Muscle of arm (tissue), 14 donors: ENCODE measurements around the gene RFK. TPM values are rescaled to one million over a fixed set of nuclear protein-coding genes. Genes with fewer than 3 reads are reported as not detected.
"Not testable (repeated sequence)": the region's sequence is repeated elsewhere in the genome, so short reads cannot be mapped to it uniquely, and the experiment has no call there.

Experiments
- DNase-seq: peaks from one replicate; pipeline ENCODE4 v3.0.0-alpha.2; 2013
- long read RNA-seq, 11 donors: transcript quantifications; one replicate each; lab custom pipeline, GENCODE V29; 2026
- polyA plus RNA-seq, 12 donors: library from polyadenylated mRNA; unstranded; fragments of 120-200 nt; gene quantifications; one replicate each; pipeline ENCODE4 v1.2.1, GENCODE V29; 2013; ENCODE audit not compliant: insufficient read length in 12 of 12

The RFK gene
- polyA plus RNA-seq = 10 to 100 TPM in 11 of 12 donors, not detected in 1; 12.5 to 25.4 (median 16.8) TPM
- long read RNA-seq, donor 1, transcript RFK-201 (4 exons, 2,684 nt) = major isoform, 29 of 30 reads
- long read RNA-seq, donor 1, partial matches to known transcripts = 0 of 30 reads
- long read RNA-seq, donor 1, other reads (novel, unspliced or antisense) = 0 of 30 reads
- long read RNA-seq, donor 2, transcript RFK-201 (4 exons, 2,684 nt) = major isoform, 7 of 7 reads
- long read RNA-seq, donor 2, partial matches to known transcripts = 0 of 7 reads
- long read RNA-seq, donor 2, other reads (novel, unspliced or antisense) = 0 of 7 reads
- long read RNA-seq, donor 3, partial matches to known transcripts = 0 of 4 reads
- long read RNA-seq, donor 3, other reads (novel, unspliced or antisense) = 0 of 4 reads
- long read RNA-seq, donor 4, partial matches to known transcripts = 0 of 4 reads
- long read RNA-seq, donor 4, other reads (novel, unspliced or antisense) = 0 of 4 reads
- long read RNA-seq, donor 5 = 0 reads
- long read RNA-seq, donor 6, transcript RFK-201 (4 exons, 2,684 nt) = major isoform, 5 of 5 reads
- long read RNA-seq, donor 6, partial matches to known transcripts = 0 of 5 reads
- long read RNA-seq, donor 6, other reads (novel, unspliced or antisense) = 0 of 5 reads
- long read RNA-seq, donor 7, transcript RFK-201 (4 exons, 2,684 nt) = major isoform, 6 of 6 reads
- long read RNA-seq, donor 7, partial matches to known transcripts = 0 of 6 reads
- long read RNA-seq, donor 7, other reads (novel, unspliced or antisense) = 0 of 6 reads
- long read RNA-seq, donor 8, transcript RFK-201 (4 exons, 2,684 nt) = major isoform, 15 of 16 reads
- long read RNA-seq, donor 8, partial matches to known transcripts = 0 of 16 reads
- long read RNA-seq, donor 8, other reads (novel, unspliced or antisense) = 0 of 16 reads
- long read RNA-seq, donor 9, transcript RFK-201 (4 exons, 2,684 nt) = major isoform, 9 of 9 reads
- long read RNA-seq, donor 9, partial matches to known transcripts = 0 of 9 reads
- long read RNA-seq, donor 9, other reads (novel, unspliced or antisense) = 0 of 9 reads
- long read RNA-seq, donor 10, transcript RFK-201 (4 exons, 2,684 nt) = major isoform, 12 of 13 reads
- long read RNA-seq, donor 10, partial matches to known transcripts = 0 of 13 reads
- long read RNA-seq, donor 10, other reads (novel, unspliced or antisense) = 0 of 13 reads
- long read RNA-seq, donor 11, partial matches to known transcripts = 0 of 4 reads
- long read RNA-seq, donor 11, other reads (novel, unspliced or antisense) = 0 of 4 reads

- peak; percentile 94 for DNase-seq
These were observed at the start of gene RFK for GRCh38 chr9:76394195-76394959. TSS of gene RFK (minus strand) at chr9:76394426. CDS start at chr9:76394171, 255 bp downstream.

DNA sequence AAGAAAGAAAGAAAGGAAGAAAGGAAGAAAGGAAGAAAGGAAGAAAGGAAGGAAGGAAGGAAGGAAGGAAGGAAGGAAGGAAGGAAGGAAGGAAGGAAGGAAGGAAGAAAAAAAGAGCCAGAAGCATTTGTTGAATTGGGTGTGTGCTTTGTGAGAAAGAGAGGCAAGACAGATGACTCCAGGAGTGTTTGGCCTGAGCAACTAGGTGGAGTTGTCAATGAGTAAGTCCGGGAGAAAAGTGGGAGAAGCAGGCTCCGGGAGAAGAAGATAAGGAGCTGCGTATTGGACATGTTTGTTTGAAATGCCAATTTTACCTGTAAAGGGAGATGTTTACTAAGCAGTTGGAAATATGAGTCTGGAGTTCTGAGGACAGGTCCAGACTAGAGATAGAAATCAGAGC, 49.7 kb upstream of the RFK start:
- no peak for DNase-seq

DNA sequence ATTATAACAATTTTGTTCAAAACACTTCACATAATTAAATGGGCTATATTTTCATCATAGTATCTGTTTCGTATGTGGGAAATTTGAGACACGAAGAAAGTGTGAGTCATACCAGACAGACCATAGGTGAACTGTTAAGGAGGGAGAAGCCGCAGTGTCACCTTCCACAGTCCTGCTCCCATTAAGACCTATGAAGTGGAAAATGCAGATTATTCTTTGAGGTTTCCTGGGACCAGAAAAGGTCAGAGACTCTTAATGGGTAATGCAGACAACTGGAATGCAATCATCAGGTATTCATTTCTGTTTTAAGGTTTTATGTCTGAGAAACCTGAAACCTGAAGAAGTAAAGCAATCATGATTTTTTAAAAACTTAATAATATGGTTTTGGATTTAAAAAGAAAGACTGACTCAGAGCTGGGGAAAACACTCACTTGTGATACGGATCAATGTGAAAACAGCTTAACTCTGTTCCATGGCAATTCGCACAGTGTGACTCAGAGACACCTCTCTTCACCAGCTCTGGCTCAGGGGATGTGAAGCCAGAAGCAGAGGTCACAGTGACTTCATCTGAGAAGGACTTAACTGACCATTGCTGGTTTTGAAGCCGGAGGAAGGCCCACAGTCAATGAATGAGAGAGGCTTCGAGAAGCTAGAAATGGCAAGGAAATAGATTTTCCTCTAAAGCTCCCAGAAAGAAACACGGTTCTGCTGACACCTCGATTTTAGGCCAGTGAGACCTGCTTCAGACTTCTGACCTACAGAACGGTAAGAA, 47.5 kb upstream of the RFK start:
- no peak for DNase-seq

GRCh38 chr9:76438841-76439588, 44.8 kb upstream of the RFK start:
- DNase-seq = no peak

DNA sequence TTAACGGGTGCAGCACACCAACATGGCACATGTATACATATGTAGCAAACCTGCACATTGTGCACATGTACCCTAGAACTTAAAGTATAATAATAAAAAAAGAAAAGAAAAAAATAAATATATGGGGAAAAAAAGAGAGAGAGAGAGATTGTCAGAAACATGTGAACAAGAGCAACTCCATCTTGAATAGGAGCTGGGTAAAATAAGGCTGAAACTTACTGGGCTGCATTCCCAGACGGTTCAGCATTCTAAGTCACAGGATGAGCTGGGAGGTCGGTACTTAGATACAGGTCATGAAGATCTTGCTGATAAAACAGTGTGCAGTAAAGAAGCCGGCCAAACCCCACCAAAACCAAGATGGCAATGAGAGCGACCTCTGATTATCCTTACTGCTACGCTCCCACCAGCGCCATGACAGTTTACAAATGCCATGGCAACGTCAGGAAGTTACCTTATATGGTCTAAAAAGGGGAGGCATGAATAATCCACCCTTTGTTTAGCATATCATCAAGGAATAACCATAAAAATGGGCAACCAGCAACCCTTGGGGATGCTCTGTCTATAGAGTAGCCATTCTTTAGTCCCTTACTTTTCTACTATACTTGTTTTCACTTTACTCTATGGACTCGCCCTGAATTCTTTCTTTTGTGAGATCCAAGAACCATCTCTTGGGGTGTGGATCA, 42.9 kb upstream of the RFK start:
- not testable (repeated sequence) for DNase-seq

DNA sequence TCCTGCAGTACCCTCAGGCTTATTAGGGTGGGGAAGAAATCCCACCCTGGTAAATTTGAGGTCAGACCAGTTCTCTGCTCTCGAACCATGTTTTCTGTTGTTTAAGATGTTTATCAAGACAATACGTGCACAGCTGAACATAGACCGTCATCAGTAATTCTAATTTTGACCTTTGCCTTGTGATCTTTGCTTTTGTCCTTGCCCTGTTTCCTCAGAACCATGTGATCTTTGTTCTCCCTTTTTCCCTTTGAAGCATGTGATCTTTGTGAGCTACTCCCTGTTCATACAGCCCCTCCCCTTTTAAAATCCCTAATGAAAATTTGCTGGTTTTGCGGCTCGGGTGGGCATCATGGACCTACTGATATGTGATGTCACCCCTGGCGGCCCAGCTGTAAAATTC, 40.7 kb upstream of the RFK start:
- DNase-seq = not testable (repeated sequence)

DNA sequence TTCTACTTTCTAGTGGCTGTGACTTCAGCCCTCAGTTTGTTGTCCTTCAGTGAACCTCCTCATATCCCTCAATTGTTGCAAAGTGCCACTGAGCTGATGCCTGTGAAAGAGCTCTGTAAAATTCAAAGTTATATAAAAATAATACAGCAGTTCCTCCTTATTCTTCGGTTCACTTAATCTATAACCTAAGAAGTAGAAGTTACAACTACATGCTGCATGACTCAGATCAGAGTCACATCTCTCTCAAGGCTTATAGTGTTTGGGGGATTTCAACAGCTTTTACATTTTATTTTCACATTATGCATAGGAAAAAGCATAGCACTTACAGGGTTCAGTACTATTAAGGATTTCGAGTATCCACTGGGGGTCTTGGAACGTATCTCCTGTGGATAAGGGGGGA, 39.6 kb upstream of the RFK start:
- no peak for DNase-seq

DNA sequence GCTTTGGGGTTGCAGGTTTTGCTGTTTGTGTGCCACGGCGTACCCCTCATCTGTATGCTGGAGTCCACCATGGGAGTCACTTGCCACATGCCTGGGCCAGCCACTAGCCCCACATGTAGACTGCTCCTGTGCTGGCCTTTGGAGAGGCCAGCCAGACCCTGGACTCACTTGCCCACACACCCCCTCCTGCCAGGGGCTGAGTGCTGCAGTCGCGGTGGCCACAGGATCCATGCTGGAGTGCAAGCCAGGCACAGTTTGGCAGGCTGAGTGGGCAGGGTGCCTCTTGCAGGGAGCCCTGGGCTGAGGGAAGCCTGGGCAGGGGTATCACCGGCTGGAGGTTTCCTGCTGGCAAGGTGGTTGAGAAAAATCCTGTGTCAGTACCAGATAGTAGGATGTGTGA, 39.2 kb upstream of the RFK start:
- no peak for DNase-seq

GRCh38 chr9:76431601-76432000, 37.4 kb upstream of the RFK start:
- no peak for DNase-seq

DNA sequence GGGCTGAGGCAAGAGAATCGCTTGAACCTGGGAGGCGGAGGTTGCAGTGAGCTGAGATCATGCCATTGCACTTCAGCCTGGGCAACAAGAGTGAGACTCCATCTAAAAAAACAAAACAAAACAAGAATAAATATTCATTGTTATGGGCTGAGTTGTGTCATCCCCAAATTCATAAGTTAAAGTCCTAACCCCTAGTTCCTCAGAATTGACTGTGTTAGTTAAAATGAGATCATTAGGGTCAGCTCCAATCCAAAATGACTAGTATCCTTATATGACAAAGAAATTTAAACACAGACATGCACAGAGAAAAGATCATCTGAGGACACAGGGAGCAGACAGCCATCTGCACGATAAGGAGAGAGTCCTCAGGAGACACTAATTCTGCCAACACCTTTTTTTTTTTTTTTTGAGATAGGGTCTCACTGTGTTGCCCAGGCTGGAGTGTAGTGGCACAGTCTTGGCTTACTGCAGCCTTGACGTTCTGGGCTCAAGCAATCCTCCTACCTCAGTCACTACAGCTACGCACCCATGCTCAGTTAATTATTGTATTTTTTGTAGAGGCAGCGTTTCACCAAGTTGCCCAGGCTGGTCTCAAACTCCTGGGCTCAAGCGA, 32.7 kb upstream of the RFK start:
- DNase-seq = no peak

GRCh38 chr9:76425677-76426453, 31.6 kb upstream of the RFK start:
- no peak for DNase-seq

DNA sequence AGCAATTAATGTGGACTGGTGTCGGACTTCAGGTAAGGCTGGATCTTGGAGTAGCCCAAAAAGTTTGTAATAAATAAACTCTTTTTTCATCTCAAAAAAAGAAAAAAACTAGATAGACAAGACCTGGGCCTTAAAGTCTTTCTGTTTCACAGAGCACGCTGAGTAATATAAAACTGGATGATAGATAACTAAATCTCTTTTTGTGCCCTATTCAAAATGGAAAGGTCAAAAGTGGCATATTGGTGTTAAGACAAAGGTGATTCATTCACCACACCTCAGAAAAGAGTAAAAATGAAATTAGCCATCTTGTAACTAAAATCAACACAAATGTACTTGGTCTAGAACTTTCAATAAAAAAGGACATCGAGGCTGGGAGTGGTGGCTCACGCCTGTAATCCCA, 30.3 kb upstream of the RFK start:
- DNase-seq = no peak

- no peak for DNase-seq
These were observed 29.3 kb upstream of the RFK start for GRCh38 chr9:76423216-76424177.

DNA sequence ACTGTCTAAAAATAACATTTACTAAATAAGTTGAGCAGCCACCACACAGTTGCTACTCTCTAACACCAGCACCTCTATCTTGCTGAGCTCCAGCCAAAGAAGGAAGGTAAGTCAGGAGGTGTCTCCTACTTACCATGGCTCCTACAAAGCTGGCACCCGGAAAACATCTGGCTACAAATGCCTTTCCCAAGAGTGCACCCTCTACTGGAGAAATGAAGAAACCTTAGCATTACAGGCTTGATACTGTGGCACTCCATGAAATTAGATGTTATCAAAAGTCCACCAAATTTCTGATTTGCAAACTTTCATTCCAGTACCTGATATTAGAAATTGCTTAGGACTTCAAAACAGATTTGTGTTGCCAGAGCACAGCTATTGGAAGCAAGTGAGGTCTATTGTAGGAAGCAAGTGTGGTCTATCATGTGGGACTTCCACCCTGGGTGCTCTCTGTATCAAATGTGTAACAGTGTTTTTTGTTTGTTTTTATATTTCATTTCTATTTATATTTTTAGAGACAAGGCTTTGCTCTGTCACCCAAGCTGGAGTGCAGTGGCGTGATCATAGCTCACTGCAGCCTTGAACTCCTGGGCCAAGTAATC, 25.7 kb upstream of the RFK start:
- DNase-seq = no peak

- no peak for DNase-seq
These were observed 23.2 kb upstream of the RFK start for GRCh38 chr9:76417394-76417793.

GRCh38 chr9:76415731-76416130, 21.5 kb upstream of the RFK start:
- DNase-seq = no peak
